Omental fat pad (tissue), 4 donors: Measurements from ENCODE around the gene COL4A3. TPM values are rescaled to one million over a fixed set of nuclear protein-coding genes. Genes with fewer than 3 reads are reported as not detected.

ENCODE experiments used
- ATAC-seq: fragments of 150-250 bp; one replicate; pipeline ENCODE4 v1.9.1; 2016; ENCODE audit warnings: mild to moderate bottlenecking, moderate library complexity; ENCODE audit not compliant: low FRiP score
- DNase-seq: peaks from one replicate; pipeline ENCODE4 v3.0.0-alpha.2; 2019; ENCODE audit warnings: low spot score
- CTCF ChIP-seq, 3 donors: fragments of 450-650 bp; IDR thresholded peaks; one replicate each; pipeline ENCODE4 v1.5.1; 2016 to 2017; ENCODE audit warnings: antibody characterized with exemption in 3 of 3, mild to moderate bottlenecking in 3 of 3, moderate library complexity in 2 of 3
- total RNA-seq, 4 donors: library from RNA; depleted of rRNA; stranded (reverse); fragments of >200 nt; gene quantifications; one replicate each; pipeline ENCODE4 v1.1.0, GENCODE V29; 2016

The COL4A3 gene
- total RNA-seq, 4 donors from 2014 or later: 0.24 to 1.7 (median 0.37) TPM

- ATAC-seq: no peak
- no peak for TF ChIP-seq CTCF (IDR thresholded peaks at IDR 0.05)
Measured at GRCh38 chr2:227325839-227326195, 161.4 kb downstream of the COL4A3 start.

GRCh38 chr2:227326783-227327182, 162.4 kb downstream of the COL4A3 start:
- DNase-seq (no peak), ATAC-seq (no peak)
- TF ChIP-seq CTCF (IDR thresholded peaks at IDR 0.05): no peak

More at GRCh38 chr2:227325839-227326195, 161.4 kb downstream of the COL4A3 start:
- DNase-seq: no peak

- no peak for TF ChIP-seq CTCF (IDR thresholded peaks at IDR 0.05)
- DNase-seq (no peak), ATAC-seq (no peak)
Measured at GRCh38 chr2:227335713-227336112, 171.3 kb downstream of the COL4A3 start.

GRCh38 chr2:227337442-227337841, 173.0 kb downstream of the COL4A3 start:
- no peak for DNase-seq
- no peak for TF ChIP-seq CTCF (IDR thresholded peaks at IDR 0.05)
- no peak for ATAC-seq

GRCh38 chr2:227339098-227339599, 174.7 kb downstream of the COL4A3 start:
- no peak for ATAC-seq
- TF ChIP-seq CTCF (IDR thresholded peaks at IDR 0.05): no peak
- DNase-seq: no peak

GRCh38 chr2:227340106-227340505, 175.7 kb downstream of the COL4A3 start:
- no peak for TF ChIP-seq CTCF (IDR thresholded peaks at IDR 0.05)
- DNase-seq: no peak
- no peak for ATAC-seq

- TF ChIP-seq CTCF (IDR thresholded peaks at IDR 0.05): no peak
- DNase-seq: no peak
- no peak for ATAC-seq
Measured at GRCh38 chr2:227341553-227341952, 177.1 kb downstream of the COL4A3 start.
